Thoracic aorta (tissue), 2 donors: ENCODE data around the gene TUBB3. TPM values are rescaled to one million over a fixed set of nuclear protein-coding genes. Genes with fewer than 3 reads are reported as not detected.

Experiments
- ATAC-seq: fragments of 150-250 bp; one replicate; pipeline ENCODE4 v1.8.0; 2017; ENCODE audit warnings: low read depth; ENCODE audit not compliant: insufficient number of reproducible peaks, low FRiP score
- DNase-seq: peaks from one replicate; pipeline ENCODE4 v3.0.0-alpha.2; 2020; ENCODE audit warnings: low spot score
- H3K27ac ChIP-seq, 2 donors: fragments of 200-600 bp; sonication (generic); 1 replicate in 1 of 2; 2 replicates in 1 of 2; pipeline ENCODE4 v1.5.1; 2016; ENCODE audit warnings: mild to moderate bottlenecking in 2 of 2, moderate library complexity in 2 of 2
- H3K27me3 ChIP-seq: fragments of 200-600 bp; sonication (generic); replicated peaks from 2 replicates; pipeline ENCODE4 v1.6.0; 2016; ENCODE audit warnings: mild to moderate bottlenecking; ENCODE audit not compliant: insufficient read depth
- H3K36me3 ChIP-seq: fragments of 200-600 bp; sonication (generic); one replicate; pipeline ENCODE4 v1.5.1; 2016
- H3K4me1 ChIP-seq, 2 donors: fragments of 200-600 bp; sonication (generic); 1 replicate in 1 of 2; 2 replicates in 1 of 2; pipeline versions ENCODE4 v1.5.1 to v1.6.0; 2016; ENCODE audit warnings: low read depth in 2 of 2, mild to moderate bottlenecking in 1 of 2; ENCODE audit not compliant: control insufficient read depth in 1 of 2
- H3K4me3 ChIP-seq: fragments of 200-600 bp; sonication (generic); 2 replicates; pipeline ENCODE4 v1.5.1; 2016; ENCODE audit warnings: mild to moderate bottlenecking
- H3K9me3 ChIP-seq: fragments of 200-600 bp; sonication (generic); 2 replicates; pipeline ENCODE4 v1.5.1; 2016
- CTCF ChIP-seq: fragments of 200-600 bp; sonication (generic); IDR thresholded peaks from one replicate; pipeline ENCODE4 v1.5.1; 2019; ENCODE audit warnings: antibody characterized with exemption
- total RNA-seq, 2 donors: library from RNA; depleted of rRNA; stranded (reverse); fragments of >200 nt; gene quantifications; one replicate each; pipeline versions ENCODE4 v1.1.0 to v1.2.3, GENCODE V29; 2016

Gene TUBB3
- total RNA-seq, 2 donors from 2014 or later, result 4.2 to 18.0 TPM

- H3K4me1 ChIP-seq, result no peaks in the 10 kb centered on the region
- DNase-seq (no peak), ATAC-seq (no peak)
- H3K36me3 ChIP-seq, result peaks cover 73% of the 10 kb centered on the region
- no peaks in the 10 kb centered on the region for H3K27me3 ChIP-seq
- no peaks in the 10 kb centered on the region for H3K9me3 ChIP-seq
- no peak overlapping the region for H3K4me3 ChIP-seq
- TF ChIP-seq CTCF, result no peak
- no peak overlapping the region for H3K27ac ChIP-seq
Observed at GRCh38 chr16:89898201-89898967, 24.8 kb upstream of the TUBB3 start.

- Histone ChIP-seq H3K9me3 (no peaks in the 10 kb centered on the region), H3K4me1 (no peaks in the 10 kb centered on the region), H3K27me3 (no peaks in the 10 kb centered on the region), H3K4me3 (no peak overlapping the region), H3K27ac (no peak overlapping the region), H3K36me3 (peaks cover 70% of the 10 kb centered on the region)
- no peak for ATAC-seq
- no peak for DNase-seq
- no peak for TF ChIP-seq CTCF
Observed at GRCh38 chr16:89899879-89900481, 23.2 kb upstream of the TUBB3 start.

- ATAC-seq (no peak), DNase-seq (no peak)
- Histone ChIP-seq H3K9me3 (no peaks in the 10 kb centered on the region), H3K27me3 (no peaks in the 10 kb centered on the region), H3K36me3 (peaks cover 66% of the 10 kb centered on the region), H3K4me3 (no peak overlapping the region), H3K4me1 (no peaks in the 10 kb centered on the region), H3K27ac (no peak overlapping the region)
- TF ChIP-seq CTCF, result no peak
Observed at GRCh38 chr16:89900885-89901284, 22.3 kb upstream of the TUBB3 start.

- no peaks in the 10 kb centered on the region for H3K27me3 ChIP-seq
- no peaks in the 10 kb centered on the region for H3K4me1 ChIP-seq
- no peak for ATAC-seq
- no peak for TF ChIP-seq CTCF
- H3K9me3 ChIP-seq, result no peaks in the 10 kb centered on the region
- H3K27ac ChIP-seq, result no peak overlapping the region
- no peak overlapping the region for H3K4me3 ChIP-seq
- H3K36me3 ChIP-seq, result peaks cover 61% of the 10 kb centered on the region
- no peak for DNase-seq
Observed at GRCh38 chr16:89902980-89903379, 20.2 kb upstream of the TUBB3 start.

GRCh38 chr16:89903908-89904515 lies 19.1 kb upstream of the TUBB3 start:
- Histone ChIP-seq H3K4me1 (no peaks in the 10 kb centered on the region), H3K4me3 (no peak overlapping the region), H3K27me3 (no peaks in the 10 kb centered on the region), H3K9me3 (no peaks in the 10 kb centered on the region), H3K36me3 (peaks cover 55% of the 10 kb centered on the region), H3K27ac (no peak overlapping the region)
- DNase-seq (no peak), ATAC-seq (no peak)
- TF ChIP-seq CTCF, result no peak
